Measurements from ENCODE around the gene PDE6D. TPM values are rescaled to one million over a fixed set of nuclear protein-coding genes. Genes with fewer than 3 reads are reported as not detected.

The PDE6D gene
- total RNA-seq, 2 donors from 2014 or later: 17.3 to 31.8 TPM

- peaks cover 4% of the 10 kb centered on the region for H3K4me1 ChIP-seq (replicated peaks)
- no peaks in the 10 kb centered on the region for H3K27me3 ChIP-seq (replicated peaks; ENCODE audit: insufficient read depth)
- whole genome bisulfite sequencing: 100% methylated on average over 3 of the region's 3 CpGs
- DNase-seq (ENCODE audit: low spot score): no peak
- no peaks in the 10 kb centered on the region for H3K36me3 ChIP-seq
- no peaks in the 10 kb centered on the region for H3K9me3 ChIP-seq
- TF ChIP-seq POLR2AphosphoS5 (IDR thresholded peaks at IDR 0.05) (no peak), CTCF (IDR thresholded peaks at IDR 0.05) (no peak), POLR2A (IDR thresholded peaks at IDR 0.05) (no peak)
- H3K27ac ChIP-seq: no peak overlapping the region
- intact Hi-C loops (cut with DNase I): no loop called here
- H3K4me3 ChIP-seq: no peak overlapping the region
Observed at GRCh38 chr2:231704017-231704416, 77.1 kb downstream of the PDE6D start.

GRCh38 chr2:231701456-231702373, 79.4 kb downstream of the PDE6D start:
- no peaks in the 10 kb centered on the region for H3K9me3 ChIP-seq
- no peaks in the 10 kb centered on the region for H3K27me3 ChIP-seq (replicated peaks; ENCODE audit: insufficient read depth)
- WGBS: 37% methylated on average over 22 of the region's 22 CpGs
- no peak overlapping the region for H3K4me3 ChIP-seq
- H3K36me3 ChIP-seq: no peaks in the 10 kb centered on the region
- H3K27ac ChIP-seq: peak overlapping the region; percentile 30 to 58
- TF ChIP-seq POLR2AphosphoS5 (IDR thresholded peaks at IDR 0.05): peak; percentile 79
- TF ChIP-seq POLR2A (IDR thresholded peaks at IDR 0.05): no peak
- no peak for TF ChIP-seq CTCF (IDR thresholded peaks at IDR 0.05)
- H3K4me1 ChIP-seq (replicated peaks): peaks cover 4% of the 10 kb centered on the region
- peak; percentile 94 for DNase-seq (ENCODE audit: low spot score)
- intact Hi-C loops (cut with DNase I): no loop called here

- DNase-seq (ENCODE audit: low spot score): no peak
- Histone ChIP-seq H3K4me3 (no peak overlapping the region), H3K4me1 (replicated peaks) (no peaks in the 10 kb centered on the region), H3K27ac (no peak overlapping the region), H3K9me3 (no peaks in the 10 kb centered on the region), H3K27me3 (replicated peaks; ENCODE audit: insufficient read depth) (no peaks in the 10 kb centered on the region), H3K36me3 (no peaks in the 10 kb centered on the region)
- intact Hi-C loops (cut with DNase I): no loop called here
- 57% methylated on average over 9 of the region's 9 CpGs for WGBS
- TF ChIP-seq CTCF (IDR thresholded peaks at IDR 0.05) (no peak), POLR2AphosphoS5 (IDR thresholded peaks at IDR 0.05) (no peak), POLR2A (IDR thresholded peaks at IDR 0.05) (no peak)
Observed at GRCh38 chr2:231699006-231699405, 82.1 kb downstream of the PDE6D start.

GRCh38 chr2:231696004-231696367, 85.1 kb downstream of the PDE6D start:
- no peak overlapping the region for H3K27ac ChIP-seq
- intact Hi-C loops (cut with DNase I): no loop called here
- WGBS: 57% methylated on average over 2 of the region's 2 CpGs
- no peaks in the 10 kb centered on the region for H3K36me3 ChIP-seq
- TF ChIP-seq POLR2AphosphoS5 (IDR thresholded peaks at IDR 0.05) (peak; percentile 28), POLR2A (IDR thresholded peaks at IDR 0.05) (no peak), CTCF (IDR thresholded peaks at IDR 0.05) (no peak)
- H3K4me3 ChIP-seq: no peak overlapping the region
- H3K9me3 ChIP-seq: no peaks in the 10 kb centered on the region
- H3K4me1 ChIP-seq (replicated peaks): no peaks in the 10 kb centered on the region
- no peaks in the 10 kb centered on the region for H3K27me3 ChIP-seq (replicated peaks; ENCODE audit: insufficient read depth)
- no peak for DNase-seq (ENCODE audit: low spot score)

GRCh38 chr2:231693956-231694355, 87.1 kb downstream of the PDE6D start:
- H3K4me3 ChIP-seq: no peak overlapping the region
- H3K9me3 ChIP-seq: no peaks in the 10 kb centered on the region
- H3K27me3 ChIP-seq (replicated peaks; ENCODE audit: insufficient read depth): no peaks in the 10 kb centered on the region
- H3K4me1 ChIP-seq (replicated peaks): no peaks in the 10 kb centered on the region
- intact Hi-C loops (cut with DNase I): no loop called here
- H3K36me3 ChIP-seq: no peaks in the 10 kb centered on the region
- no peak for TF ChIP-seq POLR2AphosphoS5 (IDR thresholded peaks at IDR 0.05)
- TF ChIP-seq POLR2A (IDR thresholded peaks at IDR 0.05): no peak
- TF ChIP-seq CTCF (IDR thresholded peaks at IDR 0.05): no peak
- DNase-seq (ENCODE audit: low spot score): no peak
- WGBS: 87% methylated on average over 7 of the region's 7 CpGs
- H3K27ac ChIP-seq: no peak overlapping the region

Data from prostate gland (tissue), 2 donors.